ENCODE measurements around the gene SLC16A10.

The SLC16A10 gene

GRCh38 chr6:111278731-111279130, 191.4 kb downstream of the SLC16A10 start:
- DNase-seq (ENCODE audit: insufficient read length, low spot score) (no peak), FAIRE-seq (no peak)

- FAIRE-seq, result no peak
- DNase-seq (ENCODE audit: insufficient read length, low spot score), result no peak
Observed at GRCh38 chr6:111280445-111280955, 193.2 kb downstream of the SLC16A10 start.
